ENCODE measurements around the gene HPD.

The HPD gene

DNA sequence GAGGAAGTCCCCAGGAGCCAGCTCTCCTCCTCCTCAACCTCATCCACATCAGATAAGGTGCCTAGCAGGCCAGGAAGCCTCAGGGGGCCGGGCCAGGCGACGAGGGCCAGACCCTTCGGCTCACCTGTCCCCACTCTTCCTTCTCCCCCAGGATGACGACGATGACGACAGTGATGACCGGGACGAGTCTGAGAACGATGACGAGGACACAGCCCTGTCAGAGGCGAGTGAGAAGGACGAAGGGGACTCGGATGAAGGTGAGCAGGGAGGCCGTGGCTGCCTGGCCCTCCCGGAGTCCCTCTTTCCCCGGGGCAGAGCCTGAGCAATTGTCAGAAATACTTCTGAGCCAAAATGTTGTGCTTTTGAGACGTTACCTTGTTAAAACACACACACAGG lies 41.0 kb downstream of the HPD start:
- Histone ChIP-seq H3K27me3 (replicated peaks in 2 of 5; ENCODE audit: control insufficient read depth in 4 of 5, insufficient read depth in 5 of 5, low read length in 4 of 5) (no peaks in the 10 kb centered on the region), H3K9me3 (ENCODE audit: control extremely low read depth in 1 of 5, control insufficient read depth in 4 of 5, insufficient read depth in 2 of 5, low read depth in 1 of 5, low read length in 4 of 5) (no peaks in the 10 kb centered on the region), H3K4me1 (ENCODE audit: control extremely low read depth in 1 of 4, control insufficient read depth in 4 of 4, insufficient read depth in 4 of 4, low read length in 3 of 4) (peaks cover 0 to 8% (median 8%) of the 10 kb centered on the region in 4 experiments), H3K27ac (ENCODE audit: insufficient read depth in 1 of 2, low read depth in 1 of 2, low read length in 2 of 2, poor library complexity in 1 of 2, severe bottlenecking in 2 of 2) (no peak overlapping the region), H3K4me3 (ENCODE audit: control insufficient read depth in 1 of 7, extremely low read depth in 1 of 7, insufficient read depth in 4 of 7, low read depth in 2 of 7, low read length in 6 of 7) (no peak overlapping the region), H3K36me3 (ENCODE audit: control insufficient read depth in 4 of 4, insufficient read depth in 4 of 4, low read length in 3 of 4) (peaks cover 16 to 85% (median 64%) of the 10 kb centered on the region in 4 experiments)
- DNase-seq: no peak
- ChIA-PET POLR2A (no interaction called here), CTCF (interaction anchor here (5.4 kb wide), 1 partner anchor 23 kb away, joined by 40 read pairs; the partner anchor contains the start of gene RHOF)
- WGBS (ENCODE audit: insufficient coverage): 100% methylated on average over 14 of the region's 18 CpGs

DNA sequence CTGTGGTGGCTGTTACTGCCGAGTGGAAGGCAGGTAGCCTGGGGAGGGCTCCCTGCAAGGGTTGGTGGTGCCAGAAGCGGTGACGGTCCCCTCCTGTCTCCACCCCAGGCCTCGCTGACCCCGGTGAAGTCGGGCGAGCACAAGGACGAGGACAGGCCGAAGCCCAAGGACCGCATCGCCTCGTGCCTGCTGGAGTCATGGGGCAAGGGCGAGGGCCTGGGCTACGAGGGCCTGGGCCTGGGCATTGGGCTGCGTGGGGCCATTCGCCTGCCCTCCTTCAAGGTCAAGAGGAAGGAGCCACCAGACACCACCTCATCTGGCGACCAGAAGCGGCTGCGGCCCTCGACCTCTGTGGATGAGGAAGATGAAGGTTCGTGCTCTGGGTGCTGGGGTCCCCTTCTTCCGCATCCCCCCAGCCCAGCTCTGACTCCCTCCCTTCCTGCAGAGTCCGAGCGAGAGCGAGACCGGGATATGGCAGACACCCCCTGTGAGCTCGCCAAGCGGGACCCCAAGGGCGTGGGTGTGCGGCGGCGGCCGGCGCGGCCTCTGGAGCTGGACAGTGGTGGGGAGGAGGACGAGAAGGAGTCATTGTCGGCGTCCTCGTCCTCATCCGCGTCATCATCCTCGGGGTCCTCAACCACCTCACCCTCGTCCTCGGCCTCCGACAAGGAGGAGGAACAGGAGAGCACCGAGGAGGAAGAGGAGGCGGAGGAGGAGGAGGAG lies 41.6 kb downstream of the HPD start:
- POLR2A ChIA-PET: no interaction called here
- Histone ChIP-seq H3K27ac (ENCODE audit: insufficient read depth in 1 of 2, low read depth in 1 of 2, low read length in 2 of 2, poor library complexity in 1 of 2, severe bottlenecking in 2 of 2) (no peak overlapping the region), H3K4me1 (ENCODE audit: control extremely low read depth in 1 of 4, control insufficient read depth in 4 of 4, insufficient read depth in 4 of 4, low read length in 3 of 4) (peaks cover 0 to 14% (median 13%) of the 10 kb centered on the region in 4 experiments), H3K27me3 (replicated peaks in 2 of 5; ENCODE audit: control insufficient read depth in 4 of 5, insufficient read depth in 5 of 5, low read length in 4 of 5) (no peaks in the 10 kb centered on the region), H3K4me3 (ENCODE audit: control insufficient read depth in 1 of 7, extremely low read depth in 1 of 7, insufficient read depth in 4 of 7, low read depth in 2 of 7, low read length in 6 of 7) (no peak overlapping the region), H3K9me3 (ENCODE audit: control extremely low read depth in 1 of 5, control insufficient read depth in 4 of 5, insufficient read depth in 2 of 5, low read depth in 1 of 5, low read length in 4 of 5) (no peaks in the 10 kb centered on the region), H3K36me3 (ENCODE audit: control insufficient read depth in 4 of 4, insufficient read depth in 4 of 4, low read length in 3 of 4) (peaks cover 16 to 80% (median 62%) of the 10 kb centered on the region in 4 experiments)
- no peak for DNase-seq
- WGBS (ENCODE audit: insufficient coverage): 99% methylated on average over 26 of the region's 47 CpGs
- CTCF ChIA-PET: interaction anchor here (5.4 kb wide), 1 partner anchor 22 kb away, joined by 40 read pairs; the partner anchor contains the start of gene RHOF

DNA sequence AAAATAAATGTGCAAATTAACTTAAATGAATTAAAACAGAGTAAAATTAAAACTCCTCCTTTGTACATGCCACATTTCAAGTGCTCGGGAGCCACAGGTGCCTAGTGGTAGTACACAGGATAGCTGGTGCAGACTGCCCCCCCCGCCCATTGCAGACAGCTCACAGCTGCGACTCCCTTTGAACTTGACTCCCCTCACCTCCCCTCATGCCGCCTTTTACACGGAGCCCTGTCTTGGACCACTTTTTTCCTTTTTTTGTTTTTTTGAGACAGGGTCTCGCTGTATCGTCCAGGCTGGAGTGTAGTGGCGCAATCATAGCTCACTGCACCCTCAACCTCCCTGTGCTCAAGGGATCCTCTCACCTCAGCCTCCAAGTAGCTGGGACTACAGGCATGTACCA lies 43.4 kb downstream of the HPD start:
- ChIA-PET CTCF (interaction anchor here (1.2 to 5.4 kb wide), 4 partner anchors 11 to 42 kb away, joined by 3 to 40 read pairs (median 6); partner anchors contain the start of gene RHOF), POLR2A (interaction anchor here (1.3 kb wide), 1 partner anchor 21 kb away, joined by 3 read pairs; no protein-coding TSS in a partner anchor)
- Histone ChIP-seq H3K4me1 (ENCODE audit: control extremely low read depth in 1 of 4, control insufficient read depth in 4 of 4, insufficient read depth in 4 of 4, low read length in 3 of 4) (peaks cover 3 to 31% (median 29%) of the 10 kb centered on the region in 4 experiments), H3K4me3 (ENCODE audit: control insufficient read depth in 1 of 7, extremely low read depth in 1 of 7, insufficient read depth in 4 of 7, low read depth in 2 of 7, low read length in 6 of 7) (no peak overlapping the region), H3K27ac (ENCODE audit: insufficient read depth in 1 of 2, low read depth in 1 of 2, low read length in 2 of 2, poor library complexity in 1 of 2, severe bottlenecking in 2 of 2) (no peak overlapping the region), H3K27me3 (replicated peaks in 2 of 5; ENCODE audit: control insufficient read depth in 4 of 5, insufficient read depth in 5 of 5, low read length in 4 of 5) (no peaks in the 10 kb centered on the region), H3K36me3 (ENCODE audit: control insufficient read depth in 4 of 4, insufficient read depth in 4 of 4, low read length in 3 of 4) (peaks cover 16 to 78% (median 57%) of the 10 kb centered on the region in 4 experiments), H3K9me3 (ENCODE audit: control extremely low read depth in 1 of 5, control insufficient read depth in 4 of 5, insufficient read depth in 2 of 5, low read depth in 1 of 5, low read length in 4 of 5) (no peaks in the 10 kb centered on the region)
- 100% methylated on average over 7 of the region's 8 CpGs for WGBS (ENCODE audit: insufficient coverage)
- DNase-seq: no peak

DNA sequence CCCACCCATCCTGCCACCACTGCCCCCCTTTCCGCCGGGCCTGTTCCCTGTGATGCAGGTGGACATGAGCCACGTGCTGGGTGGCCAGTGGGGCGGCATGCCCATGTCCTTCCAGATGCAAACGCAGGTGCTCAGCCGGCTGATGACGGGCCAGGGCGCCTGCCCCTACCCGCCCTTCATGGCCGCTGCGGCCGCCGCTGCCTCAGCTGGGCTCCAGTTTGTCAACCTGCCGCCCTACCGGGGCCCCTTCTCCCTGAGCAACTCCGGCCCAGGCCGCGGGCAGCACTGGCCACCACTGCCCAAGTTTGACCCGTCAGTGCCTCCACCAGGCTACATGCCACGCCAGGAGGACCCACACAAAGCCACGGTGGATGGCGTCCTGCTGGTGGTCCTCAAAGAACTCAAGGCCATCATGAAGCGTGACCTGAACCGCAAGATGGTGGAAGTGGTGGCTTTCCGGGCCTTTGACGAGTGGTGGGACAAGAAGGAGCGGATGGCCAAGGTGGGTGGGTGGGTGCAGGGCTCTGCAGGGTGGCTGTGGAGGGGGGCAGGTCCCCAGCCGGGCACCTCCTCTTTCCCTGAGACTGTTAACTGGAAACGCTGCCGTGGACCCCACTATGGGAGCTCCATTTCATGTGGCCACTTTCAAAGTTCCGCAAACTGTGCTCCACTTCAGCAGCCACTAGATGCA lies 44.1 kb downstream of the HPD start:
- Histone ChIP-seq H3K27ac (ENCODE audit: insufficient read depth in 1 of 2, low read depth in 1 of 2, low read length in 2 of 2, poor library complexity in 1 of 2, severe bottlenecking in 2 of 2) (no peak overlapping the region), H3K4me1 (ENCODE audit: control extremely low read depth in 1 of 4, control insufficient read depth in 4 of 4, insufficient read depth in 4 of 4, low read length in 3 of 4) (peaks cover 3 to 32% (median 31%) of the 10 kb centered on the region in 4 experiments), H3K36me3 (ENCODE audit: control insufficient read depth in 4 of 4, insufficient read depth in 4 of 4, low read length in 3 of 4) (peaks cover 14 to 78% (median 54%) of the 10 kb centered on the region in 4 experiments), H3K4me3 (ENCODE audit: control insufficient read depth in 1 of 7, extremely low read depth in 1 of 7, insufficient read depth in 4 of 7, low read depth in 2 of 7, low read length in 6 of 7) (no peak overlapping the region), H3K27me3 (replicated peaks in 2 of 5; ENCODE audit: control insufficient read depth in 4 of 5, insufficient read depth in 5 of 5, low read length in 4 of 5) (no peaks in the 10 kb centered on the region), H3K9me3 (ENCODE audit: control extremely low read depth in 1 of 5, control insufficient read depth in 4 of 5, insufficient read depth in 2 of 5, low read depth in 1 of 5, low read length in 4 of 5) (no peaks in the 10 kb centered on the region)
- 96% methylated on average over 29 of the region's 31 CpGs for WGBS (ENCODE audit: insufficient coverage)
- POLR2A ChIA-PET: interaction anchor here (1.3 kb wide), 1 partner anchor 20 kb away, joined by 3 read pairs; no protein-coding TSS in a partner anchor
- CTCF ChIA-PET: interaction anchor here (1.2 to 12.9 kb wide), 6 partner anchors 12 to 86 kb away, joined by 3 to 462 read pairs (median 6); partner anchors contain the start of gene RHOF
- DNase-seq: no peak

DNA sequence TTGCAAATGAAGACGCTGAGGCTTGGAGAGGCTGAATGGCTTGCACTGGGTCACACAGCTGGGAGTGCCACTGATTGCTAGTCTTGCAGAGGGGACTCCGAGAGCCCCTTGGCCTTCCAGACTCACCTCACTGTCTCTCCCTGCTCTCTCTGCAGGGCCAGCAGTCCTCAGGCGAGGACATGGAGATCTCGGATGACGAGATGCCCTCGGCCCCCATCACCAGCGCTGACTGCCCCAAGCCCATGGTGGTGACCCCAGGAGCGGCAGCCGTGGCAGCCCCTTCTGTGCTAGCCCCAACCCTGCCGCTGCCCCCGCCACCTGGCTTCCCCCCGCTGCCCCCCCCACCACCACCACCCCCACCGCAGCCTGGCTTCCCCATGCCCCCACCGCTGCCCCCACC lies 44.7 kb downstream of the HPD start:
- no peak for DNase-seq
- Histone ChIP-seq H3K27me3 (replicated peaks in 2 of 5; ENCODE audit: control insufficient read depth in 4 of 5, insufficient read depth in 5 of 5, low read length in 4 of 5) (no peaks in the 10 kb centered on the region), H3K9me3 (ENCODE audit: control extremely low read depth in 1 of 5, control insufficient read depth in 4 of 5, insufficient read depth in 2 of 5, low read depth in 1 of 5, low read length in 4 of 5) (no peaks in the 10 kb centered on the region), H3K4me1 (ENCODE audit: control extremely low read depth in 1 of 4, control insufficient read depth in 4 of 4, insufficient read depth in 4 of 4, low read length in 3 of 4) (peaks cover 3 to 32% (median 31%) of the 10 kb centered on the region in 4 experiments), H3K27ac (ENCODE audit: insufficient read depth in 1 of 2, low read depth in 1 of 2, low read length in 2 of 2, poor library complexity in 1 of 2, severe bottlenecking in 2 of 2) (no peak overlapping the region), H3K4me3 (ENCODE audit: control insufficient read depth in 1 of 7, extremely low read depth in 1 of 7, insufficient read depth in 4 of 7, low read depth in 2 of 7, low read length in 6 of 7) (no peak overlapping the region), H3K36me3 (ENCODE audit: control insufficient read depth in 4 of 4, insufficient read depth in 4 of 4, low read length in 3 of 4) (peaks cover 16 to 78% (median 55%) of the 10 kb centered on the region in 4 experiments)
- CTCF ChIA-PET: interaction anchor here (1.5 to 12.9 kb wide), 2 partner anchors 17 to 86 kb away, joined by 3 to 462 read pairs; partner anchors contain the start of gene RHOF
- POLR2A ChIA-PET: interaction anchor here (0.7 kb wide), 1 partner anchor 238 kb away, joined by 3 read pairs; no protein-coding TSS in a partner anchor
- 95% methylated on average over 8 of the region's 14 CpGs for WGBS (ENCODE audit: insufficient coverage)

DNA sequence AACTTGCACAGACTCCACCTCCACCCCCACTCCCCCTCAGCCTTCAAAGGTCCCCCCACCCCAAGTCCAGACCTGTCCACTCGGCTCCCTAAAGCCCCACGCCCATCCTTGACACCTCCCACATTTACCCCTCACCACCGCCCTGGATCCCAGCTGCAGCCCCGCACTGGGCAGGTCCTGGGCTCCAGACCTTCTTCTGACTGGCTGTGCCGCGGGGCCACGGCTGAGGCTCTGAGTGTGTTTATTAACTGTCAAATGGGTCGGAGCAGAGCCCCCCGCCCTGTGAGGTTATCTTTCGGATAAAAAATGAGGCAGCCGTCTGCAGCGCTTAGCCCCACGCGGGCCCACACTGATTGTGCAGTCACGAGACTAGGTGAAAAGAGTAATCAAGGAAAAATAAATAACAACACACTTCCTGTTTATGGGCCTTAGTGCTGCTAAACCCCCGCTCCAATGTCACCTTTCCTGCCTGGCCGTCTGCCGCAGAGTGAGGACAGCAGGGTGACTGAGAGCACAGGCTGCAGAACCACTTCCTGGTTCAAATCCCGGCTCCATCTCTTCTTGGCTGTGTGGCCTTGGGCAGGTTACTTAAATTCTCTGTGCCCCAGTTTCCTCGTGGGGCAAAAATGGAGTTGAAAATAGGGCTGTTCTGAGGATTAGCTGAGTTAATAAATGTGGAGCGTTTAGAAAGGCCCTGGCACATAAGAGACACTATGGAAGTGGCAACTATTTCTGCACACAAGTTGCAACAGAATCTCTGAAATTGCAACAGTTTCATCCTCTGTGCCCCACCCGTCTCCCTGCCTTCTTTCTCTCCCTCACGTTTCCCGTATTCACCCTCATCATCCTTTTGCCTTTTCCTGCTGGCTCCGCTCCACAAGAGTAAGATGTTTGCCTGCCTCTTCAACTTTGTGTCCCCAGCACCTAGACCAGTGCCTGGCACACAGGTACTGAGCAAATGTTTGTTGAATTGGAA lies 45.5 kb downstream of the HPD start:
- Histone ChIP-seq H3K36me3 (ENCODE audit: control insufficient read depth in 4 of 4, insufficient read depth in 4 of 4, low read length in 3 of 4) (peaks cover 16 to 84% (median 59%) of the 10 kb centered on the region in 4 experiments), H3K27ac (ENCODE audit: insufficient read depth in 1 of 2, low read depth in 1 of 2, low read length in 2 of 2, poor library complexity in 1 of 2, severe bottlenecking in 2 of 2) (no peak overlapping the region), H3K9me3 (ENCODE audit: control extremely low read depth in 1 of 5, control insufficient read depth in 4 of 5, insufficient read depth in 2 of 5, low read depth in 1 of 5, low read length in 4 of 5) (no peaks in the 10 kb centered on the region), H3K4me3 (ENCODE audit: control insufficient read depth in 1 of 7, extremely low read depth in 1 of 7, insufficient read depth in 4 of 7, low read depth in 2 of 7, low read length in 6 of 7) (peak overlapping the region in 3 of 7 experiments; percentile 61 to 66 (median 65)), H3K27me3 (replicated peaks in 2 of 5; ENCODE audit: control insufficient read depth in 4 of 5, insufficient read depth in 5 of 5, low read length in 4 of 5) (no peaks in the 10 kb centered on the region), H3K4me1 (ENCODE audit: control extremely low read depth in 1 of 4, control insufficient read depth in 4 of 4, insufficient read depth in 4 of 4, low read length in 3 of 4) (peaks cover 3 to 32% (median 31%) of the 10 kb centered on the region in 4 experiments)
- POLR2A ChIA-PET: interaction anchor here (0.7 to 2.6 kb wide), 3 partner anchors 12 to 237 kb away, joined by 3 to 49 read pairs (median 24); partner anchors contain the start of gene RHOF
- 84% methylated on average over 20 of the region's 25 CpGs for WGBS (ENCODE audit: insufficient coverage)
- DNase-seq: no peak
- CTCF ChIA-PET: interaction anchor here (0.9 to 12.9 kb wide), 8 partner anchors 8 to 120 kb away, joined by 3 to 462 read pairs (median 6); partner anchors contain the start of gene RHOF
